ENCODE data around the gene EIF3B.

- TF ChIP-seq, protein P1, sequence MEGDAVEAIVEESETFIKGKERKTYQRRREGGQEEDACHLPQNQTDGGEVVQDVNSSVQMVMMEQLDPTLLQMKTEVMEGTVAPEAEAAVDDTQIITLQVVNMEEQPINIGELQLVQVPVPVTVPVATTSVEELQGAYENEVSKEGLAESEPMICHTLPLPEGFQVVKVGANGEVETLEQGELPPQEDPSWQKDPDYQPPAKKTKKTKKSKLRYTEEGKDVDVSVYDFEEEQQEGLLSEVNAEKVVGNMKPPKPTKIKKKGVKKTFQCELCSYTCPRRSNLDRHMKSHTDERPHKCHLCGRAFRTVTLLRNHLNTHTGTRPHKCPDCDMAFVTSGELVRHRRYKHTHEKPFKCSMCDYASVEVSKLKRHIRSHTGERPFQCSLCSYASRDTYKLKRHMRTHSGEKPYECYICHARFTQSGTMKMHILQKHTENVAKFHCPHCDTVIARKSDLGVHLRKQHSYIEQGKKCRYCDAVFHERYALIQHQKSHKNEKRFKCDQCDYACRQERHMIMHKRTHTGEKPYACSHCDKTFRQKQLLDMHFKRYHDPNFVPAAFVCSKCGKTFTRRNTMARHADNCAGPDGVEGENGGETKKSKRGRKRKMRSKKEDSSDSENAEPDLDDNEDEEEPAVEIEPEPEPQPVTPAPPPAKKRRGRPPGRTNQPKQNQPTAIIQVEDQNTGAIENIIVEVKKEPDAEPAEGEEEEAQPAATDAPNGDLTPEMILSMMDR (IDR thresholded peaks at IDR 0.05; ENCODE audit: borderline replicate concordance, extremely low read depth, low read length, poor library complexity, severe bottlenecking): no peak
- no peak for TF ChIP-seq EZH2 (IDR thresholded peaks at IDR 0.05; ENCODE audit: borderline replicate concordance, low read depth, low read length, severe bottlenecking)
Measured at GRCh38 chr7:2325162-2325561, 29.5 kb upstream of the EIF3B start.

Measured in DND-41 (cell line).